ENCODE measurements around the gene BRPF1. TPM values are rescaled to one million over a fixed set of nuclear protein-coding genes. Genes with fewer than 3 reads are reported as not detected.

Gene BRPF1
- total RNA-seq, 1 donor from 2014 or later = 40.6 TPM

- H3K36me3 Mint-ChIP-seq (ENCODE audit: low read depth, unreplicated experiment) = peaks cover 5% of the 10 kb centered on the region
- no peak for TF ChIP-seq CTCF (IDR thresholded peaks at IDR 0.05; ENCODE audit: unreplicated experiment)
- no peak overlapping the region for H3K27ac Mint-ChIP-seq (ENCODE audit: unreplicated experiment)
- peaks cover 11% of the 10 kb centered on the region for H3K27me3 Mint-ChIP-seq (ENCODE audit: unreplicated experiment)
- no peak overlapping the region for H3K4me3 Mint-ChIP-seq (ENCODE audit: unreplicated experiment)
- H3K9me3 Mint-ChIP-seq (ENCODE audit: unreplicated experiment) = no peaks in the 10 kb centered on the region
- H3K4me1 Mint-ChIP-seq (ENCODE audit: unreplicated experiment) = peaks cover 22% of the 10 kb centered on the region
- DNase-seq (ENCODE audit: low spot score) = no peak
These were observed 5.6 kb upstream of the BRPF1 start for GRCh38 chr3:9725775-9726515.

- Mint-ChIP-seq H3K36me3 (ENCODE audit: low read depth, unreplicated experiment) (peaks cover 5% of the 10 kb centered on the region), H3K9me3 (ENCODE audit: unreplicated experiment) (no peaks in the 10 kb centered on the region), H3K4me1 (ENCODE audit: unreplicated experiment) (peaks cover 22% of the 10 kb centered on the region), H3K4me3 (ENCODE audit: unreplicated experiment) (peak overlapping the region; percentile 42), H3K27me3 (ENCODE audit: unreplicated experiment) (peaks cover 13% of the 10 kb centered on the region), H3K27ac (ENCODE audit: unreplicated experiment) (peak overlapping the region; percentile 2)
- peak; percentile 51 for DNase-seq (ENCODE audit: low spot score)
- peak; percentile 75 for TF ChIP-seq CTCF (IDR thresholded peaks at IDR 0.05; ENCODE audit: unreplicated experiment)
These were observed 4.4 kb upstream of the BRPF1 start for GRCh38 chr3:9727041-9727595.

GRCh38 chr3:9727743-9728142 lies 3.8 kb upstream of the BRPF1 start:
- Mint-ChIP-seq H3K4me3 (ENCODE audit: unreplicated experiment) (no peak overlapping the region), H3K9me3 (ENCODE audit: unreplicated experiment) (no peaks in the 10 kb centered on the region), H3K36me3 (ENCODE audit: low read depth, unreplicated experiment) (peaks cover 8% of the 10 kb centered on the region), H3K27ac (ENCODE audit: unreplicated experiment) (peak overlapping the region; percentile 2), H3K27me3 (ENCODE audit: unreplicated experiment) (peaks cover 18% of the 10 kb centered on the region), H3K4me1 (ENCODE audit: unreplicated experiment) (peaks cover 27% of the 10 kb centered on the region)
- DNase-seq (ENCODE audit: low spot score) = no peak
- no peak for TF ChIP-seq CTCF (IDR thresholded peaks at IDR 0.05; ENCODE audit: unreplicated experiment)

- DNase-seq (ENCODE audit: low spot score) = no peak
- H3K36me3 Mint-ChIP-seq (ENCODE audit: low read depth, unreplicated experiment) = peaks cover 17% of the 10 kb centered on the region
- peaks cover 42% of the 10 kb centered on the region for H3K4me1 Mint-ChIP-seq (ENCODE audit: unreplicated experiment)
- H3K27ac Mint-ChIP-seq (ENCODE audit: unreplicated experiment) = peak overlapping the region; percentile 7
- no peak overlapping the region for H3K4me3 Mint-ChIP-seq (ENCODE audit: unreplicated experiment)
- H3K27me3 Mint-ChIP-seq (ENCODE audit: unreplicated experiment) = peaks cover 22% of the 10 kb centered on the region
- TF ChIP-seq CTCF (IDR thresholded peaks at IDR 0.05; ENCODE audit: unreplicated experiment) = no peak
- no peaks in the 10 kb centered on the region for H3K9me3 Mint-ChIP-seq (ENCODE audit: unreplicated experiment)
These were observed 2.1 kb upstream of the BRPF1 start for GRCh38 chr3:9729419-9729818.

GRCh38 chr3:9730657-9731205 lies 804 bp upstream of the BRPF1 start:
- peaks cover 48% of the 10 kb centered on the region for H3K4me1 Mint-ChIP-seq (ENCODE audit: unreplicated experiment)
- no peak for TF ChIP-seq CTCF (IDR thresholded peaks at IDR 0.05; ENCODE audit: unreplicated experiment)
- no peak for DNase-seq (ENCODE audit: low spot score)
- H3K27ac Mint-ChIP-seq (ENCODE audit: unreplicated experiment) = peak overlapping the region; percentile 92
- peaks cover 23% of the 10 kb centered on the region for H3K27me3 Mint-ChIP-seq (ENCODE audit: unreplicated experiment)
- H3K9me3 Mint-ChIP-seq (ENCODE audit: unreplicated experiment) = no peaks in the 10 kb centered on the region
- peak overlapping the region; percentile 94 for H3K4me3 Mint-ChIP-seq (ENCODE audit: unreplicated experiment)
- H3K36me3 Mint-ChIP-seq (ENCODE audit: low read depth, unreplicated experiment) = peaks cover 25% of the 10 kb centered on the region
